ES-I3 (cell line): Measurements from ENCODE around the gene EFCC1.
"Not testable (repeated sequence)": the region's sequence is repeated elsewhere in the genome, so short reads cannot be mapped to it uniquely, and the experiment has no call there.

Source experiments
- H3K36me3 ChIP-seq: 2 replicates; pipeline ENCODE4 v1.6.1; 2013; ENCODE audit warnings: mild to moderate bottlenecking, low read length, control low read depth, moderate library complexity; ENCODE audit not compliant: insufficient read depth
- H3K4me1 ChIP-seq: 2 replicates; pipeline ENCODE4 v1.6.1; 2013; ENCODE audit warnings: mild to moderate bottlenecking, control low read depth, low read length; ENCODE audit not compliant: insufficient read depth
- H3K9ac ChIP-seq: 2 replicates; pipeline ENCODE4 v1.6.1; 2013; ENCODE audit warnings: low read depth, mild to moderate bottlenecking, low read length, moderate library complexity
- H3K9me3 ChIP-seq: 2 replicates; pipeline ENCODE4 v1.6.1; 2013; ENCODE audit warnings: mild to moderate bottlenecking, low read length, moderate library complexity; ENCODE audit not compliant: control insufficient read depth, insufficient read depth

EFCC1 gene

GRCh38 chr3:129067719-129068118 lies 66.6 kb downstream of the EFCC1 start:
- not testable (repeated sequence) for H3K4me1 ChIP-seq, H3K9ac ChIP-seq, H3K36me3 ChIP-seq, H3K9me3 ChIP-seq

GRCh38 chr3:129068291-129068886 lies 67.3 kb downstream of the EFCC1 start:
- H3K9ac ChIP-seq, result peak overlapping the region; percentile 15; the same call in 1 of the 2 replicates
- H3K4me1 ChIP-seq, result no peaks in the 10 kb centered on the region
- H3K9me3 ChIP-seq, result no peaks in the 10 kb centered on the region

GRCh38 chr3:129069313-129070085 lies 68.4 kb downstream of the EFCC1 start:
- not testable (repeated sequence) for H3K9me3 ChIP-seq, H3K36me3 ChIP-seq, H3K4me1 ChIP-seq, H3K9ac ChIP-seq

More at GRCh38 chr3:129068291-129068886, 67.3 kb downstream of the EFCC1 start:
- no peaks in the 10 kb centered on the region for H3K36me3 ChIP-seq

- Histone ChIP-seq H3K9me3 (no peaks in the 10 kb centered on the region), H3K9ac (no peak overlapping the region), H3K36me3 (no peaks in the 10 kb centered on the region), H3K4me1 (no peaks in the 10 kb centered on the region)
These were observed 69.2 kb downstream of the EFCC1 start for GRCh38 chr3:129070086-129070885.

- no peaks in the 10 kb centered on the region for H3K36me3 ChIP-seq
- H3K9ac ChIP-seq, result no peak overlapping the region
- H3K9me3 ChIP-seq, result no peaks in the 10 kb centered on the region
- no peaks in the 10 kb centered on the region for H3K4me1 ChIP-seq
These were observed 76.1 kb downstream of the EFCC1 start for GRCh38 chr3:129077222-129077621.

- H3K36me3 ChIP-seq, result no peaks in the 10 kb centered on the region
- H3K9me3 ChIP-seq, result no peaks in the 10 kb centered on the region
- no peak overlapping the region for H3K9ac ChIP-seq
- no peaks in the 10 kb centered on the region for H3K4me1 ChIP-seq
These were observed 77.4 kb downstream of the EFCC1 start for GRCh38 chr3:129078510-129078909.

GRCh38 chr3:129081503-129081902 lies 80.4 kb downstream of the EFCC1 start:
- Histone ChIP-seq H3K9me3 (no peaks in the 10 kb centered on the region), H3K4me1 (no peaks in the 10 kb centered on the region), H3K9ac (no peak overlapping the region), H3K36me3 (no peaks in the 10 kb centered on the region)

- Histone ChIP-seq H3K9me3 (no peaks in the 10 kb centered on the region), H3K4me1 (no peaks in the 10 kb centered on the region), H3K9ac (no peak overlapping the region), H3K36me3 (no peaks in the 10 kb centered on the region)
These were observed 80.9 kb downstream of the EFCC1 start for GRCh38 chr3:129082026-129082425.

- H3K36me3 ChIP-seq, result no peaks in the 10 kb centered on the region
- H3K4me1 ChIP-seq, result no peaks in the 10 kb centered on the region
- H3K9ac ChIP-seq, result no peak overlapping the region
- no peaks in the 10 kb centered on the region for H3K9me3 ChIP-seq
These were observed 83.4 kb downstream of the EFCC1 start for GRCh38 chr3:129084501-129084900.

GRCh38 chr3:129085165-129085715 lies 84.1 kb downstream of the EFCC1 start:
- Histone ChIP-seq H3K9me3 (no peaks in the 10 kb centered on the region), H3K4me1 (no peaks in the 10 kb centered on the region), H3K9ac (no peak overlapping the region), H3K36me3 (no peaks in the 10 kb centered on the region)

- no peak overlapping the region for H3K9ac ChIP-seq
- H3K9me3 ChIP-seq, result no peaks in the 10 kb centered on the region
- H3K4me1 ChIP-seq, result no peaks in the 10 kb centered on the region
- no peaks in the 10 kb centered on the region for H3K36me3 ChIP-seq
These were observed 84.7 kb downstream of the EFCC1 start for GRCh38 chr3:129085818-129086217.

GRCh38 chr3:129087138-129087702 lies 86.1 kb downstream of the EFCC1 start:
- no peak overlapping the region for H3K9ac ChIP-seq
- no peaks in the 10 kb centered on the region for H3K36me3 ChIP-seq
- no peaks in the 10 kb centered on the region for H3K9me3 ChIP-seq
- H3K4me1 ChIP-seq, result no peaks in the 10 kb centered on the region

GRCh38 chr3:129087904-129088303 lies 86.8 kb downstream of the EFCC1 start:
- H3K4me1 ChIP-seq, H3K9me3 ChIP-seq, H3K9ac ChIP-seq, H3K36me3 ChIP-seq: not testable (repeated sequence)

- not testable (repeated sequence) for H3K4me1 ChIP-seq, H3K9ac ChIP-seq, H3K9me3 ChIP-seq, H3K36me3 ChIP-seq
These were observed 87.2 kb downstream of the EFCC1 start for GRCh38 chr3:129088312-129088711.
